BLaER1 treated with 17β-estradiol and CSF1 and Interleukin-3, amounts not matched to agents 10 nM and 100 nM (cell line): ENCODE measurements around the gene TAF3.

Experiments used
- H3K27ac ChIP-seq, 11 experiments: shearing (Covaris generic); formaldehyde crosslinking; 2 replicates each; pipeline ENCODE4 v1.8.1; 2022
- H3K27me3 ChIP-seq, 11 experiments: shearing (Covaris generic); formaldehyde crosslinking; 2 replicates each; pipeline ENCODE4 v1.8.1; 2022
- H3K36me3 ChIP-seq, 11 experiments: shearing (Covaris generic); formaldehyde crosslinking; 2 replicates each; pipeline ENCODE4 v1.8.1; 2022
- H3K4me1 ChIP-seq, 10 experiments: shearing (Covaris generic); formaldehyde crosslinking; 2 replicates each; pipeline ENCODE4 v1.8.1; 2022
- H3K4me2 ChIP-seq, 11 experiments: shearing (Covaris generic); formaldehyde crosslinking; 2 replicates each; pipeline ENCODE4 v1.8.1; 2022
- H3K4me3 ChIP-seq, 10 experiments: shearing (Covaris generic); formaldehyde crosslinking; 2 replicates each; pipeline ENCODE4 v1.8.1; 2022
- H3K9ac ChIP-seq, 11 experiments: shearing (Covaris generic); formaldehyde crosslinking; 2 replicates each; pipeline ENCODE4 v1.8.1; 2022
- H3K9me3 ChIP-seq, 11 experiments: shearing (Covaris generic); formaldehyde crosslinking; replicated peaks in 1 of 11; 2 replicates each; pipeline ENCODE4 v1.8.1; 2022
- H4K20me1 ChIP-seq, 11 experiments: shearing (Covaris generic); formaldehyde crosslinking; 2 replicates each; pipeline ENCODE4 v1.8.1; 2022
- Cebpa-rat ChIP-seq, 11 experiments: shearing (Covaris generic); IDR thresholded peaks; 2 replicates each; pipeline ENCODE4 v1.8.1; 2022

The TAF3 gene

GRCh38 chr10:8054494-8055407 is 236.4 kb downstream of the TAF3 start, which contains the start of gene GATA3:
Gene GATA3 (plus strand): TSS chr10:8054688. CDS start chr10:8055656, 968 bp downstream.
- Histone ChIP-seq H3K4me2 (peak within 1 kb of the TSS; percentile 82 to 100 (median 91)), H3K4me1 (peaks cover 17 to 37% (median 25%) of the 10 kb centered on the region in 10 experiments; a peak in 19 of 20 replicates), H3K9me3 (peaks cover 0 to 14% (median 13%) of the 10 kb centered on the region in 11 experiments; a peak in 14 of 22 replicates), H3K9ac (peak within 1 kb of the TSS in 3 of 11 experiments; percentile 1 to 28 (median 4); a peak in 2 of 22 replicates), H4K20me1 (peaks cover 0 to 74% (median 43%) of the 10 kb centered on the region in 11 experiments; a peak in 19 of 22 replicates), H3K36me3 (no peaks in the 10 kb centered on the region), H3K27me3 (peaks cover 98 to 100% (median 100%) of the 10 kb centered on the region in 11 experiments), H3K27ac (no peak within 1 kb of the TSS), H3K4me3 (peak within 1 kb of the TSS; percentile 48 to 68 (median 56))
- no peak for TF ChIP-seq Cebpa-rat (IDR thresholded peaks at IDR 0.05)

GRCh38 chr10:8055420-8056349 is 237.4 kb downstream of the TAF3 start:
- no peaks in the 10 kb centered on the region for H3K36me3 ChIP-seq
- peaks cover 94 to 100% (median 100%) of the 10 kb centered on the region in 11 experiments for H3K27me3 ChIP-seq
- TF ChIP-seq Cebpa-rat (IDR thresholded peaks at IDR 0.05), result no peak
- no peak overlapping the region for H3K27ac ChIP-seq
- H3K4me3 ChIP-seq, result peak overlapping the region in 1 of 10 experiments; percentile 59; a peak in 2 of 20 replicates
- no peak overlapping the region for H3K9ac ChIP-seq
- H4K20me1 ChIP-seq, result peaks cover 0 to 65% (median 34%) of the 10 kb centered on the region in 11 experiments; a peak in 17 of 22 replicates
- H3K9me3 ChIP-seq, result peaks cover 0 to 14% (median 13%) of the 10 kb centered on the region in 11 experiments; a peak in 14 of 22 replicates
- H3K4me1 ChIP-seq, result peaks cover 16 to 37% (median 25%) of the 10 kb centered on the region in 10 experiments
- H3K4me2 ChIP-seq, result no peak overlapping the region

- no peak overlapping the region for H3K9ac ChIP-seq
- no peak for TF ChIP-seq Cebpa-rat (IDR thresholded peaks at IDR 0.05)
- no peak overlapping the region for H3K4me3 ChIP-seq
- no peak overlapping the region for H3K4me2 ChIP-seq
- no peak overlapping the region for H3K27ac ChIP-seq
- peaks cover 87 to 100% (median 100%) of the 10 kb centered on the region in 11 experiments for H3K27me3 ChIP-seq
- peaks cover 0 to 14% (median 13%) of the 10 kb centered on the region in 11 experiments; a peak in 14 of 22 replicates for H3K9me3 ChIP-seq
- peaks cover 21 to 40% (median 31%) of the 10 kb centered on the region in 10 experiments for H3K4me1 ChIP-seq
- H3K36me3 ChIP-seq, result no peaks in the 10 kb centered on the region
- H4K20me1 ChIP-seq, result peaks cover 0 to 59% (median 29%) of the 10 kb centered on the region in 11 experiments; a peak in 17 of 22 replicates
Measured at GRCh38 chr10:8056378-8056777, 238.1 kb downstream of the TAF3 start.

- no peak for TF ChIP-seq Cebpa-rat (IDR thresholded peaks at IDR 0.05)
- H3K27ac ChIP-seq, result no peak overlapping the region
- peaks cover 82 to 100% (median 98%) of the 10 kb centered on the region in 11 experiments for H3K27me3 ChIP-seq
- peaks cover 0 to 54% (median 25%) of the 10 kb centered on the region in 11 experiments; a peak in 16 of 22 replicates for H4K20me1 ChIP-seq
- no peaks in the 10 kb centered on the region for H3K36me3 ChIP-seq
- H3K4me3 ChIP-seq, result no peak overlapping the region
- peaks cover 21 to 40% (median 36%) of the 10 kb centered on the region in 10 experiments for H3K4me1 ChIP-seq
- H3K9me3 ChIP-seq, result peaks cover 0 to 14% (median 13%) of the 10 kb centered on the region in 11 experiments; a peak in 14 of 22 replicates
- H3K4me2 ChIP-seq, result no peak overlapping the region
- H3K9ac ChIP-seq, result no peak overlapping the region
Measured at GRCh38 chr10:8056871-8057331, 238.6 kb downstream of the TAF3 start.

- H4K20me1 ChIP-seq, result peaks cover 0 to 45% (median 16%) of the 10 kb centered on the region in 11 experiments; a peak in 13 of 22 replicates
- TF ChIP-seq Cebpa-rat (IDR thresholded peaks at IDR 0.05), result no peak
- no peak overlapping the region for H3K4me3 ChIP-seq
- no peaks in the 10 kb centered on the region for H3K36me3 ChIP-seq
- peaks cover 21 to 44% (median 38%) of the 10 kb centered on the region in 10 experiments for H3K4me1 ChIP-seq
- H3K9ac ChIP-seq, result no peak overlapping the region
- no peak overlapping the region for H3K4me2 ChIP-seq
- peaks cover 0 to 14% (median 13%) of the 10 kb centered on the region in 11 experiments; a peak in 14 of 22 replicates for H3K9me3 ChIP-seq
- peaks cover 73 to 98% (median 92%) of the 10 kb centered on the region in 11 experiments for H3K27me3 ChIP-seq
- H3K27ac ChIP-seq, result no peak overlapping the region
Measured at GRCh38 chr10:8057636-8058273, 239.4 kb downstream of the TAF3 start.

GRCh38 chr10:8058274-8059111 is 240.2 kb downstream of the TAF3 start:
- Histone ChIP-seq H3K4me1 (peaks cover 21 to 43% (median 35%) of the 10 kb centered on the region in 10 experiments), H3K4me2 (no peak overlapping the region), H3K4me3 (no peak overlapping the region), H3K9me3 (peaks cover 0 to 14% (median 13%) of the 10 kb centered on the region in 11 experiments; a peak in 14 of 22 replicates), H3K27ac (no peak overlapping the region), H3K9ac (no peak overlapping the region), H3K27me3 (peaks cover 66 to 94% (median 86%) of the 10 kb centered on the region in 11 experiments), H3K36me3 (no peaks in the 10 kb centered on the region), H4K20me1 (peaks cover 0 to 42% (median 13%) of the 10 kb centered on the region in 11 experiments; a peak in 11 of 22 replicates)
- no peak for TF ChIP-seq Cebpa-rat (IDR thresholded peaks at IDR 0.05)
